Activated CD8-positive, alpha-beta memory T cell treated with anti-CD3 and anti-CD28 coated beads for 48 hours (primary cell): ENCODE data around the gene OPA3.

Source experiments
- DNase-seq, 3 experiments: peaks; one replicate each; pipeline ENCODE4 v3.0.0-alpha.2; 2020; ENCODE audit warnings: low read depth in 2 of 3, low spot score in 2 of 3

The OPA3 gene

DNA sequence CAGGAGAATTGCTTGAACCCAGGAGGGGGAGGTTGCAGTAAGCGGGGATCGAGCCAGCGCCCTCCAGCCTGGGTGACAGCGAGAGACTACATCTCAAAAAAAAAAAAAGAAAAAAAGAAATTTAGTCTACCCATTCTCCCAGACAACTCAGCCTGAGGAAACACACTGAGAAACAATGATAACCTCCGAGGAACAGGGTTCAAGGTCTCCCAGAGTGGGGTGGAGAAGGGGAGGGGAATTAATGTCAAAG is 78.7 kb downstream of the OPA3 start:
- no peak for DNase-seq

DNA sequence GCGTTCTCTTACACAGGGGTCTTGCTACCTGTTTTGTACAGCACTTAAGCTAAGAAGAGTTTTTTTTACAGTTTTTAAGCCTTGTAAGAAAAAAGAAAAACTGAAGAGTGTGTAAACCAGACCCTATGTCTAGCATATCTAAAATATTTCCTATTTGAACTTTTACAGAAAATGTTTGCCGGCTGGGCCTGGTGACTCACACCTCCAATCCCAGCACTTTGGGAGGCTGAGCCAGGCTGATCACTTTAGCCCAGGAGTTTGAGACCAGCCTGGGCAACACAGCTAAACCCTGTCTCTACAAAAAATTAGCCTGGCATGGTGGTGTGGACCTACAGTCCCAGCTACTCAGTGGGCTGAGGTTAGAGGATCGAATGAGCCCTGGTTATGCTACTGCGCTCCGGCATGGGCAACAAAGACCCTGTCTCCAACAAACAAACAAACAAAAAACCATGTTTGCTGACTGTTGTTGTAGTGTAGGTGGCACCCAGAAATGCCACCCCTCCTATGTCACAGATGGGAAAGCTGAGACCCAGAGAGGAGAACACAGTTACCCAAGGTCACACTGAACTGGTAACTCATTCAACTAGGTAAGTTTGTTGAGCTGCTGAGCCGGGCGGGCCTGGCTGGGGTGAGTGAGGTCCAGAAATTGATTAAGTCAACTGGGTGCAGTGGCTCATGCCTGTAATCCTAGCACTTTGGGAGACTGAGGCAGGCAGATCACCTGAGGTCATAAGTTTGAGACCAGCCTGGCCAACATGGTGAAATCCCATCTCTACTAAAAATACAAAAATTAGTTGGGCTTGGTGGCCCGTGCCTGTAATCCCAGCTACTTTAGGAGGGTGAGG is 79.2 kb downstream of the OPA3 start:
- no peak for DNase-seq

DNA sequence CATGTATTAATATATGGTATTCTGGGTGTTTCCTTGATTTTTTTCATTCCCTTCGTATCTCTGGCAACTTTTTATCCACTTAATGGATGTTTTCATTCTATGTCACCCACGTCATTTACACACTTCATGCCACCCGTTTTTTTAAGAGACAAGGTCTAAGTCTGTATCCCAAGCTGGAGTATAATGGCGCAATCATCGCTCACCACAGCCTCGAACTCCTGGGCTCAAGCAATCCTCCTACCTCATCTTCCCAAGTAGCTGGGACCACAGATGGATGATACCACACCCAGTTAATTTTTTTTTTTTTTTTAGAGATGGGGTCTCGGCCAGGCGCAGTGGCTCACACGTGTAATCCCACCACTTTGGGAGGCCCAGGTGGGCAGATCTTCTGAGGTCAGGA is 80.7 kb downstream of the OPA3 start:
- DNase-seq = no peak

DNA sequence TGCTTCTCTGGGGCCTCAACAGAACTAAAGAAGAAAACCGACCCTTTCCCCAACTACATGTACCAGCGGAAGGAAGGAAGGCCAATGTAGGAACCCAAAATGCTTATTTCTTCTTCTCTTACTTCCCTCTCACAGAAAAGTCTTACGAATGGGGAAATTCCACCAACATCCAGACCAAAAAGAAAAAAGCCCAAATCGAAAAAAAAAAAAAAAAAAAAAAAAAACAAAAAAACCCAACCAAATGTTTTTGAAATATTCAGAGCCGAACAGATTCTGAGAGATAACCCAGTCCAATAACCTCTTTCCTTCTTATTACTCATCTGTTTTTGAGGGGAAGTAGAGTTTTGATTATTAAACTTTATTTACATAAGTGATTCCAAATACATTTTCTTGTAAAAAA is 82.5 kb downstream of the OPA3 start:
- no peak for DNase-seq

DNA sequence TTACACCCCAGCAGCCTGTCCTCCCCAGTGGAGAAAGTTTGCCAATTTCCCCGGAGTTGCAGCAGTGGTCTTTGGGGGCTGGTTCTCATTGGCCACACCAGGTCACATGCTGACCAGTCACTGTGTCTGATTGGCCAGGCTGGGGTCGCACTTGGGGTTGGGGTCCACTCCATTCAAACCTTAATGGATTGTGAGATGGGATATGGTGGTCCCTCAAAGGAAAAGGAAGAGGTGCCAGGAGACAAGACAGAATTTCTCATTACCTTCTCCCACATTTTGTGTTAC is 82.9 kb downstream of the OPA3 start:
- no peak for DNase-seq

DNA sequence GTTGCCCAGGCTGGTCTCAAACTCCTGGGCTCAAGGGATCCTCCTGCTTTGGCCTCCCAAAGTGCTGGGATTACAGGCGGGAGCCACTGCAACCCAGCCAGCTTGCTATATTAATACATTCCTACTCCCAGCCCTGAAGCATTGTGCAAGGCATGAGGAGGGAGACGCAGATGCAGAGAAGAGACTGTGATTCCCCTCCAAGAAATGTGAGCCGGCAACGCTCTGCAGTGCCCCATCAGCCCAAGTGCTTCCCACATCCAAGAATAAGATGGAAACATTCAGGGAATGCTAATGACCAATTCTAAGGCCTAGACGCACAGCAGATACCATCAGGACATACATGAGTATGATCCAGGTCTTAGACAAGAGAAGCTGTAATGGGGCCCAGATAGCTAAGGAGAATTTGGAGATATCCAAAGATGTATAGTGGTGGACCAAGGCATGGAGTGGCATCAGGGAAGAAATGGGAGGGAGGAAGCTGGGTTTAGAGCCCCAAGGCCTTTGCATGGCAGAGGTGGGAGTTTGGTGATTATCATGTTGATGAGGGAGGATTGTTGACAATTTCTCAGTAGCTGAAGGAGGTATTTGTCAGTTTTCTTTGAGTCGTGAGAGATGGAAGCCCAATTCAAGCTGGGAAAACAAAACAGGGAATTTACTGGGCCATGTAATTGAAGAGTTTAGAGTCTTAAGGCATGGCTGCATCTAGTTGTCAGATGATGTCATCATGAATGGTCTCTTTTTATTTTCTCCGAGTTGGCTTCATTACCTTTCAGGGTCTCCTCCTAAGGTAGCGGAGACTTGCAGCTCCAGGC is 83.5 kb downstream of the OPA3 start:
- no peak for DNase-seq

DNA sequence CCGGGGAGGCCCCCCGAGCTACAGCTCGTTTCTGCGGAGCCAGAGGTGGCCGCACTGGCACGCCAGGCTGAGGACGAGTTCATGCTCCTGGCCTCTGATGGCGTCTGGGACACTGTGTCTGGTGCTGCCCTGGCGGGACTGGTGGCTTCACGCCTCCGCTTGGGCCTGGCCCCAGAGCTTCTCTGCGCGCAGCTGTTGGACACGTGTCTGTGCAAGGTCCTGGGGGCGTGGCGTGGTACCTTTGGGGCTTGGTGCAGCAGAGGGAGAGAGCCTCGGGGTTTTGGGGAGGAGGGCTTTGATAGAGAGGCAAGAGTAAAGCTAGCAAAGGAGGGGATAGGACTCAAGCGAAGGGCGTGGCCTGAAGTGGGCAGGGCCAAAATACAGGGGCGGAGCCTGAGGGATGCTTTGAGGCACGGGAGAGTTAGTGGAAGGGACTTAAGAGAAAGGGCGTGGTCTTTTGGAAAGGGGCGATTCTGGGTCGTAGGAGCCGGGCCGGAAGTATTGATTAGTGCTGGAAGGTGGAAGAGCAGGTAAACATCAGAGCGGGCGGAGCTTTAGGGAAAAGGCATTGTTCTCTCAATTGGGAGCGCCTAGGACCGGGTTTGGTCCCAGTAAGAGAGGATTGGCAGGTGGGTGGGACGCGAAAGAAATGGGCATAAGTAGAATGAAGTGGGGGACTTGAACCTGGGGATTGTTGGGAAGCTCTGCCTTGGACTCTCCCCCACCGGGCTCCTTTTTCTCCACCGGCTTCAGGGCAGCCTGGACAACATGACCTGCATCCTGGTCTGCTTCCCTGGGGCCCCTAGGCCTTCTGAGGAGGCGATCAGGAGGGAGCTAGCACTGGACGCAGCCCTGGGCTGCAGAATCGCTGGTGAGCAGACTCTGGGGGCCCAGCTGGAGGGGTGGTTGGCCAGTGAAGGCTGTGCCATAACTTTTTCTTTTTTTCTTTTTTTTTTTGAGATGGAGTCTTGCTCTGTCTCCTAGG is 85.1 kb downstream of the OPA3 start:
- peak in 1 of 3 experiments; percentile 46 for DNase-seq

DNA sequence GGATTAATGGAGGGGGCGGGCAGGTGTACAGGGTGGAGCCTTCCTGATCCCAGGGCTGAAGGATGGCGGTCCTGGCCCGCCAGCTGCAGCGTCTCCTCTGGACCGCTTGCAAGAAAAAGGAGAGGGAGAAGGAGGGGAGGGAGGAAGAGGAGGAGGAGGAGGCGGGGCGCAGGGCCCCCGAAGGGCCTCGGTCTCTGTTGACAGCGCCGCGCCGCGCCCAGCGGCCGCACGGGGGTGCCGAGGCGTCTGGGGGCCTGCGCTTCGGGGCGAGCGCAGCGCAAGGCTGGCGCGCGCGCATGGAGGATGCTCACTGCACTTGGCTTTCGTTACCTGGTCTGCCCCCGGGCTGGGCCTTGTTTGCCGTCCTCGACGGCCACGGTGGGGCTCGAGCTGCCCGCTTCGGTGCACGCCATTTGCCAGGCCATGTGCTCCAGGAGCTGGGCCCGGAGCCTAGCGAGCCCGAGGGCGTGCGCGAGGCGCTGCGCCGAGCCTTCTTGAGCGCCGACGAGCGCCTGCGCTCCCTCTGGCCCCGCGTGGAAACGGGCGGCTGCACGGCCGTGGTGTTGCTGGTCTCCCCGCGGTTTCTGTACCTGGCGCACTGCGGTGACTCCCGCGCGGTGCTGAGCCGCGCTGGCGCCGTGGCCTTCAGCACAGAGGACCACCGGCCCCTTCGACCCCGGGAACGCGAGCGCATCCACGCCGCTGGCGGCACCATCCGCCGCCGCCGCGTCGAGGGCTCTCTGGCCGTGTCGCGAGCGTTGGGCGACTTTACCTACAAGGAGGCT is 86.0 kb downstream of the OPA3 start, which contains the start of gene PPM1N:
TSS of gene PPM1N (plus strand) at position 33 of the 785 bp plus-strand sequence. CDS start at position 63, 30 bp downstream.
- DNase-seq = peak in 1 of 3 experiments; percentile 47

DNA sequence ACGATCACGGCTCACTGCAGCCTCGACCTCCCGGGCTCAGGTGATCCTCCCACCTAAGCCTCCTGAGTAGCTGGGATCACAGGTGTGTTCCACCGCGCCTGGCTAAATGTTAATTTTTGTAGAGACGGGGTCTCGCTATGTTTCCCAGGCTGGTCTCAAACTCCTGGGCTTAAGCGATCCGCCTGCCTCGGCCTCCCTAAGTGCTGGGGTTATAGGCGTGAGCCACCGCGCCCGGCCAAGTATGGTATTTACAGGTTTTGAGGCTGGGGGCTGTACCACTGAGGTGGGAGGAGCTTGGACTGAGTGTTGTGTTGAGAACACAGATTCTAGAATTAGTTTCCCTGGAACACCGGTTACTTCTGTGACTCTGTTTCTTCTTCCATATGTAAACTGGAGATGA is 86.8 kb downstream of the OPA3 start:
- no peak for DNase-seq

DNA sequence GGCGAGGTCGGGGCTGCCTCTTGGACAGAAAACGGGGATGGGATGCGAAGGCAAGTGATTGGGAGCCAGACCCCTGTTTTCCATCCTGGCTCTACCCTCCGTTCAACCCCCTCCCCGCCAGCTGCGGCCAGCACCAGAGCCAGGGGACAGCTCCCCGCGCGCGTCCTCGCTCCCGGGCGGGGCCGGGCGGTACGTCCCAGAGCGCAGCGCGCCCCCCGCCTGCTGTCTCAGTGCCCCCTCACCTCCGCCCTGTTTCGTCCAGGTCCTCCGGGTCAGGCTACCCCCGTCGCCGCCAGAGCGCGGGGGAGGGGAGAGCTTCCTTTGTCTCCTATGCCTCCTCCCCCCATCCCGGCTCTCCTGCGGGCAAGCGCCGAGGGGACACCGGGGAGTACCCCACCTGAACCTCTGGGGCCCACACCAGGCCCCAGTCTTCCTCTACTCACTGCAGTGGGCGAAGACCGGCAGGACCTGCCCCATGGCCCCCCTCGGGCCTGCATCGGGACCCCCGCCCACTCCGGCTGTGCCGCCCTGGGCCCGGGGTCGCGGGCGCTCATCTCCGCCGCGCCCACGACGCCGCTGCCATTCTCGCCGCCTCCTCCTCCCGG is 88.2 kb downstream of the OPA3 start:
- DNase-seq = no peak

DNA sequence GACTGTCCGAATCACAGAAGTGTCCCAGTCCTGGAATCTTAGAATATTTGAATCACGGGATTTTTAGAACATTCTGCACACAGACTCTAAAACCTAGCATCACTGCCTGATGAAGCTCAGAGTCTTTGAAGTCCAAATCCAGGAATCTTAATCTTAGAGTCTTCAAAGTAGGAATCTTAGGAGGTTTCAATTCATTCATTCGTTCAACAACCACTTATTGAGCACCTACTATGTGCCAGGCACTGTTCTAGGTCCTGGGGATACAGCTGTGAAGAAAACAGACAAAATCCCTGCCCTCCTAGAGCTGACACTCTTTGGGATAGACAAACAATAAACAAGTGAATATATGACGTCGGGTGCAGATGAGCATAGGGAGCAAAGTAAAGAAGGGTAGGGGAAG is 89.4 kb downstream of the OPA3 start:
- DNase-seq = no peak

DNA sequence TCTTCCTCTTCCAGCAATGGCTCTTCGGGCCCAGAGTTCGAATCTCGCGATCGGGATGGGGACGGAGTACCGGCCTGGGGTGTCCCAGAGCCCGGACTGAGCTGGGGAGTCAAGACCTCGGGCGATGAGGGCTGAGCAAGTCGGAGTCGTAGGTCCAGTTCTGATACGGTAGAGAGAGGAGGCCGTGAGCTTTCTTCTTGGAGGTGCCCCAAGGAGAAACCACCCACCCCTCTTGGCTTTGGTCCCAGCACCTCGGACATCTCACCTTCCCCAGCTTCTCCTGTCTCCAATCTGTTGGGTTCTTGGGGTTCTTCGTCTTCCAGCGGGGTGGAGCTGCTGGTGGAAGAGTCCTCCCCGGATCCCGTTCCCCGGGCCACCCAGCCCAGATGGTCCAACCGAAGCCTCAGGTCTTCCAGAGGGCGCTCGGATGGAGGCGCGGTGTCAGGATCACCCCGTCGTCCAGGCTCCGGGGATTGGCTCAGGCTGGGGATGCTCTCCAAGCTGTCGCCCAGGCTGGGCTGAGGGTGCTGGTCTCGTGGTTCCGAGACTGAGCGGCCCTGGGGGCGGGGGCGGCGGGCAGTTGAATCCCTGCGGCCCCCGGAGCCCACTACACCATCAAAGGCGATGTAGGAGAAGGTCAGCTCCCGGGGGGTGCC is 90.2 kb downstream of the OPA3 start:
- no peak for DNase-seq

DNA sequence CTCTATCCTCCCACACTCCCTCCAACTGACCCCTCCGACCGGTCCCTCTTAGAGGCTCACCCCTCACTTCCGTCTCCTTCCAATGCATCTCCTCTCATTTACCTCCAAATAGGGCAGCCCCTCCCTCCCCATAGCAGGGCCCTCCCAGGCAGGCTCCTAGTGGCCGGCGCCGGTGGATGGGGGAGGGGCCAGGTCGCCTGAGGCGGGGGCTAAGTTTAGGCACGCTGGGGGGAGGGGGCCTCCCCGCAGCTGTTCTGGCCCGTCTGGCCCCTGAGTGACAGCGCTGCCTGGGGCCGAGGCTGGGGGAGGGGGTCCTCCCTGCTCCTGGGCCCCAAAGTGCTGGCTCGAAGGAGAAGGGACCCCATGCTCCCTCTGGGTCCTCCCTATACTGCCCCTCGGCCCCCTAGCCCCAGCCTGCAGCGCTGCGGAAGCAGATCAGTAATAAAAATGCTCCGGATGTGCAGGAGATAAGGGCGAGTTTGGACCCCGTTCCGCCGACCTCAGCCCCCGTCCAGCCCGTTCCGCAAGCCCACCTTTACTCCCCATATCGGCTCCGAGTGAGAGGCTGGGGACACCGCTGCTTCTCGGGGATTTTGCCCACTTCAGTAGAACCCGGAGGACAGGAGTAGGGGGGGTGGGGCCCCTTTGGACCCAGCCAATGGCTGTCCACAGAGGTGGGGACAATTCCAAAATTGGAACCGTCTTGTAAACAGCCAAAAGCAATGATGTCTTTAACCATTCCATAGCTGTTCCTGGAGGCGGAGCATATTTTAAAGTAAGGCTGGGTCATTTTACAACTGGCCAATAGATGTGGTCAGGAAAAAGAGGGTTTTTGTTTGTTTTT is 91.8 kb downstream of the OPA3 start:
- no peak for DNase-seq

DNA sequence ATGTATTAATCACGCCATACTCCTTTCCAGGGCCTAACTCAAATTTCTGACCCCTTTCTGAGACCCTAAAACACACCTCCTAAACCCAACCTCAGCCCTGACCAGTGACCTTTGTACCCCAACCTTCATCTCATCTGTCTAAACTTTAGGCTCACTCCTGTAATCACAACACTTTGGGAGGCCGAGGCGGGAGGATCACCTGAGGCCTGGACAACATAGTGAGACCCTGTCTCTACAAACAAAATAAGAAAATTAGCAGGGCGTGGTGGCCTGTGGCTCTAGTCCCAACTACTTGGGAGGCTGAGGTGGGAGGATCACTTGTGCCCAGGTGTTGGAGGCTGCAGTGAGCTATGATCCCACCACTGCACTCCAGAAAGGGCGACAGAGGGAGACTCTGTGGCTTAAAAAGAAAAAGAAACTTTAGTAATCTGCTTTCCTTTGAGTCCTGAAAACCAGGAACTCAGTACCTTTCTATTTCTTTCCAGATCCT is 92.4 kb downstream of the OPA3 start:
- no peak for DNase-seq

DNA sequence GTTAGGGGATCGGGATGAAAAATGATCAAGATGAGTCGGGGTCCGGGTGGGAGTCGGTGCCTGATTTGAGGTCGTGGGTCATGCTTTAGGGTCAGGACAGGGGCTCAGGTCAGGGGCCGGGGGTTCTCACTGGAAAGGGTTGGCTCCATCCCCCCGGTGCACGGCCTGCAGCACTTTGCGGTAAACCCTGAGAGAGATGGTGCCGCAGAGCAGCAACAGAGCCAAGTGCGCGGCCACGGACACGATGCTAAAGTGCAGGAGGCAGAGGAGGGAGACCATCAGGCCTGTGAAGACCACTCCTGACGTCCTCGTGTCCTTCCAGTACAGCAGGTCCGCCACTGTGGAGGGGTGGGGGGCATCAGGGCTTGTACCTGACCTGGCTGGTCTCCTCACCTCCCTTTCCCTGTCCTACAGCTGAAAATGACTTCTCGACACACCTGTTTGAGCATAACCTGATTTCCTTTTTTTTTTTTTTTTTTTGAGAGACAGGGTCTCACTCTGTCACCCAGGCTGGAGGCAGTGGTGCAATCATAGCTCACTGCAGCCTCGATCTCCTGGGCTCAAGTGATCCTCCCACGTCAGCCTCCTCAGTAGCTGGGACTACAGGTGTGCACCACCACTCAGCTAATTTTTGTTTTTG is 95.3 kb downstream of the OPA3 start:
- no peak for DNase-seq

DNA sequence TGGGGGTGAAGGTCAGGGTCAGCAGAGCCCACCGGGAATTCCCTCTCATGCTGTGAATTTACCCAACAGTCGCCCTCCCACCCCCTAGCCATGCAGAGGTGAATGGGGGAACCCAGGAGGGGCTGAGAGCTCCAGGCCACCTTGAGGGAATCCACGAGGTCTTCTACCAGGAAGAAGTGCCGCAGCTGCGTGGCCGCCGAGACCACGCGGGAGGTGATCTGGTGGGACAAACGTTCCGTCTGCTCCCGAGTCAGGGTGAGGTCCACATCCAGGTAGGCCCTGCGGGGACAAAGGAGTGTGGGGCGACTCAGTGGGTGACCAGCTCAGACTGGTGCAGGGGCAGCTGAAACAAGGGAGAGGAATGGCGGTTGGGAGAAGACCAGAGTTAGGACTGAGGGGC is 95.9 kb downstream of the OPA3 start:
- no peak for DNase-seq

DNA sequence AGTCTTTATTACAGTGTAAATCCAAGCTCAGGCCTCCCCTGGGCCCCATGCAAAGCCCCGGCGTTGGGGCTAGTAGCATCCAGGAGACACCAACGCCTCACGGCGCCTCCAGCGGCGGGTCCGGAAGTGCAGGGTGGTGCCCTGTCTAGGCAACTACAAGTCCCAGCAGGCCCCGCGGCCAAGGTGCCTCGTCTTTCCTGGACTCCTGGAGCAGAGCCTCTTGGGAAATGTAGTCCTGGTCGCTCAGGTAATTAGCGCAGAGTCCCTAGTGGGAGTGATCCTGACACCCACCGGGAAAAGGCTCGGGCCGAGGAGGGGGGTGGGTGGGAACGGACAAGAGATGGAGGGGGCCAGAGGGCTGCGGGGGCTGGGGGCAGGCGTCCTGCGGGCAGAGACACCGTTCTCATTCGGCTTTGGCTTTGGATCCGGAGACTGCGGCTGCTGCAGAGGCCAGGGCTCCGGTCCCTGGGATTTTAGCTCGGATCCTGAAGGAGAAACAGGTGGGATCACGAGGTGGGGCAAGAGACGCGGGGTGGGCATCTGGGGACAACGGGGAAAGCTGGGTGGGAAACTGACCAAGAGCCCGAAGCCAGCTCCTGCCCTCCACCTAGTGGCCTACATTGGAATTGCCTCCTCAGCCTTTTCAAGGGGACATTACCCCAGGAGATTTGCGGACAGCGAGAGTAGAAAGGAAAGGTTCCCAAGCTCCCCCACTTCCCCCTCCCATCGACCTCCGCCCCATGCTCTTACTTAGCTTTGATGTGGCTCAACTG is 99.1 kb downstream of the OPA3 start:
- DNase-seq = peak; percentile 91 to 98 (median 92)
